ENCODE results near the gene POU2F1. TPM values are rescaled to one million over a fixed set of nuclear protein-coding genes. Genes with fewer than 3 reads are reported as not detected.
"Not testable (repeated sequence)": the region's sequence is repeated elsewhere in the genome, so short reads cannot be mapped to it uniquely, and the experiment has no call there.

POU2F1 gene
- total RNA-seq, 1 donor from 2014 or later: 5.6 TPM

GRCh38 chr1:167206166-167206835 is 14.4 kb upstream of the POU2F1 start:
- no peak for DNase-seq

GRCh38 chr1:167207940-167208623 is 12.6 kb upstream of the POU2F1 start:
- peak; percentile 8 for DNase-seq

GRCh38 chr1:167208624-167208976 is 12.1 kb upstream of the POU2F1 start:
- DNase-seq: no peak

GRCh38 chr1:167209044-167209443 is 11.6 kb upstream of the POU2F1 start:
- no peak for DNase-seq

GRCh38 chr1:167210966-167211674 is 9.6 kb upstream of the POU2F1 start:
- no peak for DNase-seq

GRCh38 chr1:167212025-167212424 is 8.7 kb upstream of the POU2F1 start:
- DNase-seq: no peak

- no peak for DNase-seq
Measured at GRCh38 chr1:167216809-167217208, 3.9 kb upstream of the POU2F1 start.

- DNase-seq: no peak
Measured at GRCh38 chr1:167219194-167219593, 1.5 kb upstream of the POU2F1 start.

GRCh38 chr1:167219646-167220536 is 795 bp upstream of the POU2F1 start:
- peak; percentile 81 for DNase-seq

- peak; percentile 32 for DNase-seq
Measured at GRCh38 chr1:167221126-167221737, 546 bp downstream of the POU2F1 start.

- DNase-seq: peak; percentile 68
Measured at GRCh38 chr1:167221738-167222610, 1.3 kb downstream of the POU2F1 start.

GRCh38 chr1:167223144-167224103 is 2.7 kb downstream of the POU2F1 start:
- DNase-seq: no peak

- not testable (repeated sequence) for DNase-seq
Measured at GRCh38 chr1:167224734-167225235, 4.1 kb downstream of the POU2F1 start.

- no peak for DNase-seq
Measured at GRCh38 chr1:167225920-167226319, 5.2 kb downstream of the POU2F1 start.

- no peak for DNase-seq
Measured at GRCh38 chr1:167227934-167228378, 7.3 kb downstream of the POU2F1 start.

GRCh38 chr1:167229719-167230385 is 9.2 kb downstream of the POU2F1 start:
- peak; percentile 42 for DNase-seq

- DNase-seq: no peak
Measured at GRCh38 chr1:167230437-167230836, 9.8 kb downstream of the POU2F1 start.

GRCh38 chr1:167231873-167232450 is 11.3 kb downstream of the POU2F1 start:
- no peak for DNase-seq

- DNase-seq: no peak
Measured at GRCh38 chr1:167232801-167233200, 12.1 kb downstream of the POU2F1 start.

Data from dermis blood vessel endothelial cell (primary cell).